MM.1S (cell line): Measurements from ENCODE around the gene TMEM143.

ENCODE experiments used
- CTCF ChIP-seq: fragments of 300-600 bp; sonication (generic); IDR thresholded peaks from 2 replicates; pipeline ENCODE4 v1.5.1; 2016; ENCODE audit warnings: antibody characterized with exemption, low read length, mixed read lengths
- EZH2phosphoT487 ChIP-seq: fragments of 300-600 bp; sonication (generic); IDR thresholded peaks from 2 replicates; pipeline ENCODE4 v1.6.1; 2018; ENCODE audit warnings: antibody characterized with exemption, low read length

GRCh38 chr19:48391100-48392005 is 27.6 kb upstream of the TMEM143 start, which contains the start of gene KDELR1:
- TF ChIP-seq CTCF (peak; percentile 87), EZH2phosphoT487 (no peak)
